Ureter (tissue), 1 donor: Measurements from ENCODE around the gene PCDHB5. TPM values are rescaled to one million over a fixed set of nuclear protein-coding genes. Genes with fewer than 3 reads are reported as not detected.
"Not testable (repeated sequence)": the region's sequence is repeated elsewhere in the genome, so short reads cannot be mapped to it uniquely, and the experiment has no call there.

Experiments
- DNase-seq: peaks from one replicate; pipeline ENCODE4 v3.0.0-alpha.2; 2020; ENCODE audit warnings: low spot score
- total RNA-seq: library from RNA; stranded (reverse); gene quantifications from one replicate; pipeline ENCODE4 v1.2.4, GENCODE V29; 2023
- donor health status: DM: yes; HTN: yes; CAD: no.

The PCDHB5 gene
- total RNA-seq, 1 donor from 2014 or later = 2.9 TPM

GRCh38 chr5:141152096-141152495, 17.1 kb downstream of the PCDHB5 start:
- not testable (repeated sequence) for DNase-seq

GRCh38 chr5:141155540-141156374, 20.8 kb downstream of the PCDHB5 start:
- DNase-seq = no peak

GRCh38 chr5:141157356-141157755, 22.4 kb downstream of the PCDHB5 start:
- DNase-seq = not testable (repeated sequence)

- DNase-seq = not testable (repeated sequence)
These were observed 22.9 kb downstream of the PCDHB5 start for GRCh38 chr5:141157901-141158300.

- DNase-seq = no peak
These were observed 37.6 kb downstream of the PCDHB5 start, which contains the start of gene PCDHB7 for GRCh38 chr5:141172381-141173204. TSS of gene PCDHB7 (plus strand) at chr5:141172644. CDS start at chr5:141172836, 192 bp downstream.

GRCh38 chr5:141174291-141175104, 39.5 kb downstream of the PCDHB5 start:
- DNase-seq = not testable (repeated sequence)

GRCh38 chr5:141175933-141176332, 40.9 kb downstream of the PCDHB5 start:
- no peak for DNase-seq

GRCh38 chr5:141177577-141178191, 42.7 kb downstream of the PCDHB5 start, which contains the start of gene PCDHB8:
TSS of gene PCDHB8 (plus strand) at chr5:141177790. CDS start at chr5:141178035, 245 bp downstream.
- DNase-seq = not testable (repeated sequence)

- DNase-seq = not testable (repeated sequence)
These were observed 44.4 kb downstream of the PCDHB5 start for GRCh38 chr5:141179371-141179770.

- not testable (repeated sequence) for DNase-seq
These were observed 44.9 kb downstream of the PCDHB5 start for GRCh38 chr5:141179876-141180275.

- DNase-seq = no peak
These were observed 45.3 kb downstream of the PCDHB5 start for GRCh38 chr5:141180313-141180712.

- DNase-seq = no peak
These were observed 47.2 kb downstream of the PCDHB5 start, which contains the start of gene PCDHB16 for GRCh38 chr5:141182248-141182647. TSS of gene PCDHB16 (plus strand) at chr5:141182387. CDS start at chr5:141182560, 173 bp downstream.

GRCh38 chr5:141184117-141184855, 49.3 kb downstream of the PCDHB5 start:
- DNase-seq = not testable (repeated sequence)

- no peak for DNase-seq
These were observed 52.0 kb downstream of the PCDHB5 start, which contains the start of gene PCDHB9 for GRCh38 chr5:141186897-141187512. TSS of gene PCDHB9 (plus strand) at chr5:141187161. CDS start at chr5:141187319, 158 bp downstream.

Other genes with a start within 250 kb of the PCDHB5 start
- gene PCDHAC1, start 208.9 kb upstream of the PCDHB5 start, total RNA-seq = 0.47 TPM
- gene PCDHAC2, start 168.7 kb upstream of the PCDHB5 start, total RNA-seq = 4.0 TPM
- 0.13 TPM for gene PCDHB1, start 83.8 kb upstream of the PCDHB5 start, total RNA-seq
- 1.8 TPM for gene PCDHB2, start 40.6 kb upstream of the PCDHB5 start, total RNA-seq
- 1.1 TPM for gene PCDHB3, start 34.7 kb upstream of the PCDHB5 start, total RNA-seq
- 2.2 TPM for gene PCDHB4, start 13.4 kb upstream of the PCDHB5 start, total RNA-seq
- 1.6 TPM for gene PCDHB6, start 14.9 kb downstream of the PCDHB5 start, total RNA-seq
- 2.4 TPM for gene PCDHB7, start 37.4 kb downstream of the PCDHB5 start, total RNA-seq
- 1.7 TPM for gene PCDHB8, start 42.6 kb downstream of the PCDHB5 start, total RNA-seq
- gene PCDHB16, start 47.2 kb downstream of the PCDHB5 start, total RNA-seq = 3.4 TPM
- gene PCDHB9, start 52.0 kb downstream of the PCDHB5 start, total RNA-seq = 1.9 TPM
- gene PCDHB10, start 57.1 kb downstream of the PCDHB5 start, total RNA-seq = 2.5 TPM
- 2.1 TPM for gene PCDHB11, start 64.4 kb downstream of the PCDHB5 start, total RNA-seq
- 2.8 TPM for gene PCDHB12, start 73.5 kb downstream of the PCDHB5 start, total RNA-seq
- 6.2 TPM for gene PCDHB13, start 78.7 kb downstream of the PCDHB5 start, total RNA-seq
- gene PCDHB14, start 88.1 kb downstream of the PCDHB5 start, total RNA-seq = 6.8 TPM
- gene PCDHB15, start 110.2 kb downstream of the PCDHB5 start, total RNA-seq = 4.3 TPM
- gene SLC25A2, start 168.8 kb downstream of the PCDHB5 start, total RNA-seq = 1.3 TPM
- 56.6 TPM for gene TAF7, start 185.6 kb downstream of the PCDHB5 start, total RNA-seq
- 0.57 TPM for gene PCDHGA1, start 195.3 kb downstream of the PCDHB5 start, total RNA-seq
- 2.6 TPM for gene PCDHGA2, start 203.6 kb downstream of the PCDHB5 start, total RNA-seq
- gene PCDHGA3, start 208.6 kb downstream of the PCDHB5 start, total RNA-seq = 2.9 TPM
- 3.0 TPM for gene PCDHGB1, start 214.9 kb downstream of the PCDHB5 start, total RNA-seq
- 4.2 TPM for gene PCDHGA4, start 219.8 kb downstream of the PCDHB5 start, total RNA-seq
- gene PCDHGB2, start 224.8 kb downstream of the PCDHB5 start, total RNA-seq = 4.3 TPM
- 4.6 TPM for gene PCDHGA5, start 229.0 kb downstream of the PCDHB5 start, total RNA-seq
- 3.2 TPM for gene PCDHGB3, start 235.0 kb downstream of the PCDHB5 start, total RNA-seq
- gene PCDHGA6, start 238.7 kb downstream of the PCDHB5 start, total RNA-seq = 6.1 TPM
- 5.8 TPM for gene PCDHGA7, start 247.5 kb downstream of the PCDHB5 start, total RNA-seq